NCI-H2081 (cell line): Measurements from ENCODE around the gene ADORA1.

ENCODE experiments used
- DNase-seq, 2 experiments: peaks; one replicate each; lab custom pipeline; 2025; lab: John Stamatoyannopoulos, UW

The ADORA1 gene

GRCh38 chr1:203216274-203217138 lies 89.0 kb downstream of the ADORA1 start:
- DNase-seq = peak; percentile 73 to 76
